Uterus (tissue), 2 donors: ENCODE results near the gene ACO2.

Experiments used
- POLR2A ChIP-seq, 2 donors: fragments of 450-650 bp; IDR thresholded peaks; one replicate each; pipeline ENCODE4 v1.6.1; 2016; ENCODE audit warnings: antibody characterized with exemption in 2 of 2, mild to moderate bottlenecking in 1 of 2, moderate library complexity in 1 of 2
- TF ChIP-seq, protein P1 (sequence below), 4 experiments: fragments of 200-600 bp in 2 of 4; fragments of 450-650 bp in 2 of 4; sonication (generic) in 2 of 4; IDR thresholded peaks; one replicate each; pipeline ENCODE4 v1.5.1; 2016 to 2019; ENCODE audit warnings: antibody characterized with exemption in 4 of 4, mild to moderate bottlenecking in 2 of 4, moderate library complexity in 1 of 4

GRCh38 chr22:41556561-41556960 is 87.6 kb downstream of the ACO2 start:
- TF ChIP-seq, protein P1, sequence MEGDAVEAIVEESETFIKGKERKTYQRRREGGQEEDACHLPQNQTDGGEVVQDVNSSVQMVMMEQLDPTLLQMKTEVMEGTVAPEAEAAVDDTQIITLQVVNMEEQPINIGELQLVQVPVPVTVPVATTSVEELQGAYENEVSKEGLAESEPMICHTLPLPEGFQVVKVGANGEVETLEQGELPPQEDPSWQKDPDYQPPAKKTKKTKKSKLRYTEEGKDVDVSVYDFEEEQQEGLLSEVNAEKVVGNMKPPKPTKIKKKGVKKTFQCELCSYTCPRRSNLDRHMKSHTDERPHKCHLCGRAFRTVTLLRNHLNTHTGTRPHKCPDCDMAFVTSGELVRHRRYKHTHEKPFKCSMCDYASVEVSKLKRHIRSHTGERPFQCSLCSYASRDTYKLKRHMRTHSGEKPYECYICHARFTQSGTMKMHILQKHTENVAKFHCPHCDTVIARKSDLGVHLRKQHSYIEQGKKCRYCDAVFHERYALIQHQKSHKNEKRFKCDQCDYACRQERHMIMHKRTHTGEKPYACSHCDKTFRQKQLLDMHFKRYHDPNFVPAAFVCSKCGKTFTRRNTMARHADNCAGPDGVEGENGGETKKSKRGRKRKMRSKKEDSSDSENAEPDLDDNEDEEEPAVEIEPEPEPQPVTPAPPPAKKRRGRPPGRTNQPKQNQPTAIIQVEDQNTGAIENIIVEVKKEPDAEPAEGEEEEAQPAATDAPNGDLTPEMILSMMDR (IDR thresholded peaks at IDR 0.05) = no peak
- no peak for TF ChIP-seq POLR2A (IDR thresholded peaks at IDR 0.05)
